GM12872 (cell line): ENCODE data around the gene RASA1.

Experiments used
- TF ChIP-seq, protein P1 (sequence below): IDR thresholded peaks from 3 replicates; pipeline ENCODE4 v1.5.1; 2011; ENCODE audit warnings: low read depth, mild to moderate bottlenecking, low read length, moderate library complexity; ENCODE audit not compliant: insufficient read depth

Gene RASA1

DNA sequence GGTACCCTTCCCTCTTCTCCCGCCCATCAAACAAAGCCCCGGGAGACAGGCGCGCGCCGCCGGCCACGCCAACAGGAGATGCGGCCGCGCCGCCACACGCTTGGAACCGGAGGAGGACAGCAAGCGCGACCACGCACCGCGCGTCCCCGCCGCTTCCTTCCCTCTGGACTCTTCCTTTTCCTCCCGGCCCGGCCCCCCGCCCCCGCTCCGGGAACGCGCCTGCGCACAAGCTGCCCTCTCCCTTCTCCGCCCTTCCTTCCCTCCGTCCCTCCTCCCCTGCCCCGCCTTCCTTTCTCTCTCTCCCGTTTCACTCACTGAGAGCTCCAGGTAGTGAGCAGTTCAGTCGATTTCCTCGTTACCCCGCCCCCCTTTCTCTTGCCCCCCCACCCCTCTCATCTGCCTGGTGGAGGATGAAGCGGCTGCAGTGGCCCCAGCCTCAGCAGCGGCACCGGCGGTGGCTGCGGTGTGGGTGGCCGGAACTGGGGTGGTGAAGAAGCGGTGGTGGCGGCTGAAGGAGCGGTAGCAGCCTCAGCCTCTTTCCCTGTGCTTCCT is at the start of gene RASA1:
Gene RASA1, plus strand, starts transcription at position 310 of the 552 bp plus-strand sequence. CDS start 569 bp downstream, outside the sequence.
- TF ChIP-seq, protein P1, sequence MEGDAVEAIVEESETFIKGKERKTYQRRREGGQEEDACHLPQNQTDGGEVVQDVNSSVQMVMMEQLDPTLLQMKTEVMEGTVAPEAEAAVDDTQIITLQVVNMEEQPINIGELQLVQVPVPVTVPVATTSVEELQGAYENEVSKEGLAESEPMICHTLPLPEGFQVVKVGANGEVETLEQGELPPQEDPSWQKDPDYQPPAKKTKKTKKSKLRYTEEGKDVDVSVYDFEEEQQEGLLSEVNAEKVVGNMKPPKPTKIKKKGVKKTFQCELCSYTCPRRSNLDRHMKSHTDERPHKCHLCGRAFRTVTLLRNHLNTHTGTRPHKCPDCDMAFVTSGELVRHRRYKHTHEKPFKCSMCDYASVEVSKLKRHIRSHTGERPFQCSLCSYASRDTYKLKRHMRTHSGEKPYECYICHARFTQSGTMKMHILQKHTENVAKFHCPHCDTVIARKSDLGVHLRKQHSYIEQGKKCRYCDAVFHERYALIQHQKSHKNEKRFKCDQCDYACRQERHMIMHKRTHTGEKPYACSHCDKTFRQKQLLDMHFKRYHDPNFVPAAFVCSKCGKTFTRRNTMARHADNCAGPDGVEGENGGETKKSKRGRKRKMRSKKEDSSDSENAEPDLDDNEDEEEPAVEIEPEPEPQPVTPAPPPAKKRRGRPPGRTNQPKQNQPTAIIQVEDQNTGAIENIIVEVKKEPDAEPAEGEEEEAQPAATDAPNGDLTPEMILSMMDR = no peak

DNA sequence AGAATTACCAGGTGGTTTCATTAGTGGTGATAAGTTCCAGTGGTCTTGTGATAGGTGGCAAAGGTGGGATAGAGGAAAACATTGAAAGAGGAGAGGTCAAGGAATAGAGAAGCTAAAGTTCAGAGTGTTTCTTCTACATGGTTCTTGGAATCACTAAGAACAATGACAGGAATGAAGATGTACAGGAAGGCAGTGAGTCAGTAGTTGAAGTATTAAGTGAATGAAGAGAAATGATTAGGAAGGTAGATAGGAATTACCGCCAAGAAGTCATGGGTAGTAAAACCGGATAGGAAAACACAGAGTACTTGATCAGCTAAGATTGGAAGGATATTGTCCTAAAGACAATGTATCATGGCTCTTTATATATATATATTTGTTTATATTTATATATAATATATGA is 37.9 kb upstream of the RASA1 start:
- TF ChIP-seq, protein P1 = no peak

DNA sequence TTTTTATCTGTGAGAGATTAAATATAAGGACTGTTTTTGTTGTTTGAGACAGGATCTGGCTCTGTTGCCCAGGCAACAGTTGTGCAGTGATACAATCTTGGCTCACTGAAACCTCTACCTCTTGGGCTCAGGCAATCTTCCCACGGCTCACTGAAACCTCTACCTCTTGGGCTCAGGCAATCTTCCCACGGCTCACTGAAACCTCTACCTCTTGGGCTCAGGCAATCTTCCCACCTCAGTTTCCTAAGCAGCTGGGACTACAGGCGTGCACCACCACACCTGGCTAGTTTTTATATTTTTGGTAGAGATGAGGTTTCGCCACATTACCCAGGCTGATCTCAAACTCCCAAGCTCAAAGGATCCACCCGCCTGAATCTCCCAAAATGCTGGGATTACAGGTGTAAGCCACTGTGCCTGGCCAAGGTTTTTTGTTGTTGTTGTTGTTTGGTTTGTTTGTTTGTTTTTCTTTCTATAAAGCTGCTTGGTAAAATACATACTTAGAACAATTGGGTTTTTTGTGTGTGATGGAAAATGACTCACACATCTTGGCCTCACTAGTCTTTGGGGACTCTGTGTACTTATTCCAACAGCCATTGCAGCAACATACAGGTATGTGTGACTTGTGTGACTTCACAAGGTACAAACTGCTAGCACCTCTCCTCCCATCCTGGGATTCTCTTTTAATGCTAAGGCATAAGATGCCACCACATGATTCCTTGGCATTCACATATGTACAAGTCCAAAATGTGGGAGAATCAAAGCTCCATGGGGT is 36.5 kb upstream of the RASA1 start:
- TF ChIP-seq, protein P1 = no peak

DNA sequence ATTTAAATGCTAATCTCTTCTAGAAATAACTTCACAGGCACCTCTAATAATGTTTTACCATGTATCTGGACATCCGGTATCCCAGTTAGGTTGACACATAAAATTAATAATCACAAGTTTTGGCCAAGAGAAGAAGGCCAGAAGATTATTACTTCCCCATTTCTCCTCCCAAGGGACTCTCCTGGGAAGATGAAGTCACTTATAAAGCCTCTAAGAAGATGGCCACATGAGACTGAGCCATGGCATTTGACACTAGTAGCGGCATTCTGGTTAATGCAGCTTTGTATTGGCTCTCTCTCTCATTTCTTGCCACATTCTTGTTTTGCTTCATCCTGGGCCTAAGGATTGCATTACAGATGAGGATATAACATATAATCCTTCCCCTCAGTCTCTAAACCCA is 34.5 kb upstream of the RASA1 start:
- TF ChIP-seq, protein P1 = no peak

DNA sequence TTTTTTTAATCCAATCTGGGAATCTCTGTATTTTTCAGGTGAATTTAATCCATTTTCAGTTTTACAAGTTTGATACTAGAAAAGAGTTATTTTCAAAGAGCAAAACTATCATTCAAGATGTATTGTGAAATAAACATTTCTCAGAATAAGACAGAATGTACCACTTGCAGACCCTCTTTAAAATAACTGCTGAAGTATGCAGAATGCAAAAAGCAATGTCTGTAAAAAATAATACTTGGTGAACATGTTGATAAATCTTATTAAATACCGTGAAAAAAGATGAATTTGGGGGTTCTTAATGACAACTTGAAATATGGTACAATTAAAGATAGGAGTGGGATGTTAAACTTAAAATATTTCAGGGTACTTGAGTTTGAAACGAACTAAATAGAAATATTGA is 26.1 kb upstream of the RASA1 start:
- TF ChIP-seq, protein P1 = no peak

DNA sequence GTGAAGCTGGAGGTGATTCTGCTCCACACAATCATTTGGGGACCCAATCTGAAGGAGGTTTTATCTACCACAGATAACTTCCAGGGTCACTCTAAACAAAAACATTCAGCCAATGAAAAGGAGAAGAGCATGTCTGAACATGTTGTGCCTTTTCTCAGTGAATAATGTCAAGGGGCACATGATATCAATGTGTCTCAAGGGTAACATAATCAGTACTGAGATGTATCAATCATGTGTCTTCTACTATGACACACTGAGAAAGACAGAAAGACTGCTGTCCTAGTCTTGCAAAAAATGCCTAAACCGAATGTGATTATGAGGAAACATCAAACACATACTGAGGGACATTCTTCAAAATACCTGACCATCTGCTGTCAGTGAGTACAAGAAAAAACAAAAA is 25.4 kb upstream of the RASA1 start:
- TF ChIP-seq, protein P1 = no peak

DNA sequence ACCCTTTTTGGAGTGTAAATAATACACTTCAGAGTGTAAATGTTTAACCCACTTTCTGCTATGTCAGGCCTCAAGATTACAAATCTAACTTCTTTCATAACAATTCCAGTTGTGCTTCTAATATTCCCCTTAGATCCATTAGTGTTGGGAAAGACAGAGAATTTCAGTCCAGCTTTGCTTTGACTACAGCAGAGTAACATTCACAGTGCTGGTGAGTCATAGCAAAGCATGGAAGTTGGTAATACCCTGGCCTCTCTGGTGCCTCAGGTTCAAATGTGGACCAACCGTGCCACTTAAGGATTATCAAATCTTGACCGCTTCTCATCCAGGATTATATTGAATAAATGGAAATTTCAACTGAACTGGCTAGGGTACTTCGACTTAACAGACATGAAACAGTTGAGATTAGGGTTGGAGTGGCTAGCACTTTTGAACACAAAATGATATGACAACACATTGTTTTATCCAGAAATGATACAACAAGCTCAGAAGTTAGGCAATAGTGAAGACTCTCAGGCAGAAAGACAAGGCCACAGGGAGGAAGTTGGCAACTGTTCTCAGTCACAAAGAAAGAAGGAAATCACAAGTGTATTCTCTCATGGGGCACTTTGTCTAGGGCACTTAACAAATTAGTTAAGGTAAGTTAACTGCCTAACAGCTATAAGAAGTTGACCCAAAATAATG is 24.4 kb upstream of the RASA1 start:
- TF ChIP-seq, protein P1 = no peak
